Measurements from ENCODE around the gene UNC13C. TPM values are rescaled to one million over a fixed set of nuclear protein-coding genes. Genes with fewer than 3 reads are reported as not detected.

UNC13C gene
- total RNA-seq, 1 donor from 2014 or later = not detected

DNA sequence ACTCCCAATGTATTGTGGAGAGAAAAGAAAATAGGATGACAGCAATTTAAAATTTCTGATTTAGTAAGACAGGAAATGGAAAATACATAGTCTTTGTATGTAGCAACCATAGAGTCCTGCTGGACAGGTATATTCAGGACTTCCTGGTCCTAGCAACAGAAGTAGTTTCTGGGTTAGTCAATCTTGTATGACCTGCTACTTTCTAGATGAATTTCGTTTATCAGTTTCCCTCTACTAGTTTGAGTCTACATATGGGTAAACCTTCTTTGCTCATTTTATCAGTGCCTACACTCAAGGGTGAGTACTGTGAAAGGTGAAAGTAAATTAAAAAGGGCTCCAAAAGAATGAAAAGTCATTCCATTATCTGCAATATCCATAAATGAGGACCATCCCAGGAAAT lies 309.8 kb downstream of the UNC13C start:
- no peak overlapping the region for H3K27ac Mint-ChIP-seq
- no peaks in the 10 kb centered on the region for H3K9me3 Mint-ChIP-seq
- H3K36me3 Mint-ChIP-seq (ENCODE audit: low read depth) = no peaks in the 10 kb centered on the region
- ChIA-PET POLR2A (no interaction called here), CTCF (no interaction called here)
- H3K27me3 Mint-ChIP-seq = no peaks in the 10 kb centered on the region
- no peak overlapping the region for H3K4me3 Mint-ChIP-seq
- no peak for ATAC-seq (ENCODE audit: low read depth)
- no peaks in the 10 kb centered on the region for H3K4me1 Mint-ChIP-seq
- TF ChIP-seq, protein P1, sequence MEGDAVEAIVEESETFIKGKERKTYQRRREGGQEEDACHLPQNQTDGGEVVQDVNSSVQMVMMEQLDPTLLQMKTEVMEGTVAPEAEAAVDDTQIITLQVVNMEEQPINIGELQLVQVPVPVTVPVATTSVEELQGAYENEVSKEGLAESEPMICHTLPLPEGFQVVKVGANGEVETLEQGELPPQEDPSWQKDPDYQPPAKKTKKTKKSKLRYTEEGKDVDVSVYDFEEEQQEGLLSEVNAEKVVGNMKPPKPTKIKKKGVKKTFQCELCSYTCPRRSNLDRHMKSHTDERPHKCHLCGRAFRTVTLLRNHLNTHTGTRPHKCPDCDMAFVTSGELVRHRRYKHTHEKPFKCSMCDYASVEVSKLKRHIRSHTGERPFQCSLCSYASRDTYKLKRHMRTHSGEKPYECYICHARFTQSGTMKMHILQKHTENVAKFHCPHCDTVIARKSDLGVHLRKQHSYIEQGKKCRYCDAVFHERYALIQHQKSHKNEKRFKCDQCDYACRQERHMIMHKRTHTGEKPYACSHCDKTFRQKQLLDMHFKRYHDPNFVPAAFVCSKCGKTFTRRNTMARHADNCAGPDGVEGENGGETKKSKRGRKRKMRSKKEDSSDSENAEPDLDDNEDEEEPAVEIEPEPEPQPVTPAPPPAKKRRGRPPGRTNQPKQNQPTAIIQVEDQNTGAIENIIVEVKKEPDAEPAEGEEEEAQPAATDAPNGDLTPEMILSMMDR (IDR thresholded peaks at IDR 0.05) = no peak
- intact Hi-C loops (cut with micrococcal nuclease) = no loop called here
- no peak for DNase-seq

DNA sequence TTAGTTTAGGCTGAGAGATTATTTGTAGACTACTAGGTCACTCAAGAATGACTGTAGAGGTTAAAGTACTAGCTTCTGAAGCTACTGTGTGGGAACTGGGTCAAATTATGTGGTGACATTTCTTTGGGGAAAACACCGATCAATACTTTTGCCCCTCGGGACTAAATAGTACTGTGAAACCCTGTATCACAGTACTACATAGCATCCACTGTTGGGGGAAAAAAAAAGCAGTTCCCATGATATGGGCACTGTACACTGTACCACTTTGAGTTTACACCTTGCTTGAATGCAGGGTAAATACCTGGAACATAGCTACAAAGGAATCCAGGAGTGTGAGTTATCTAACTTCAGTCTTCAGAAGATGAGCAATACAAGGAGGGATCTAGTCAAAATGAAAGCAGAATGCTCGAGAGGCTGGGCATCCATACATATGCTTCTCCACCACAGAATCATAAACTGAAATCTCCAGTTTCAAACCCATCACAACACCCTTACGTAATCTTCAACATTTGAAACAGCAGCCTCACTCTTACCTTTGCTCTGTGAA lies 311.4 kb downstream of the UNC13C start:
- no peaks in the 10 kb centered on the region for H3K9me3 Mint-ChIP-seq
- ChIA-PET POLR2A (no interaction called here), CTCF (no interaction called here)
- no peak overlapping the region for H3K4me3 Mint-ChIP-seq
- ATAC-seq (ENCODE audit: low read depth) = no peak
- TF ChIP-seq, protein P1 (IDR thresholded peaks at IDR 0.05) = no peak
- no peaks in the 10 kb centered on the region for H3K36me3 Mint-ChIP-seq (ENCODE audit: low read depth)
- H3K27me3 Mint-ChIP-seq = no peaks in the 10 kb centered on the region
- H3K27ac Mint-ChIP-seq = no peak overlapping the region
- H3K4me1 Mint-ChIP-seq = no peaks in the 10 kb centered on the region
- intact Hi-C loops (cut with micrococcal nuclease) = no loop called here
- DNase-seq = no peak

DNA sequence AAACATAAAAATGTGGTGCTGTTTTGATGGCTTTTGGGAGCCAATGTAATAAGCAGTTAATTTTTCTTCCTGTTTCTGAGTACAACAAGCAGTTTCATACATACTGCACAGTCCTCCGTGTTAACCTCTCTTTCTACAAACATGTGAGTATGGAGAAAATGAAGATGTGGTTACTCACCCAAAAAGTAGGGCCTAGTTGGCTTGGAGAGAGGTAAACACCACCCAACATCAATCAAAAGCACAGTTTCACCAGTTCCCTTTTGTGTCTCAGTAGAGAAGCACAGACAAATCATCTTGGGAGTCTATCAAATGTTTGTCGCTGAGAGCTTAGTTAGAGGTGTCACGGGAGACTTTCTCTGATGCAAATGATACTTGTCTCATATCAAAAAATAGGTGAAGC lies 320.2 kb downstream of the UNC13C start:
- ATAC-seq (ENCODE audit: low read depth) (no peak), DNase-seq (no peak)
- Mint-ChIP-seq H3K4me3 (no peak overlapping the region), H3K27me3 (no peaks in the 10 kb centered on the region), H3K9me3 (no peaks in the 10 kb centered on the region), H3K27ac (no peak overlapping the region), H3K4me1 (no peaks in the 10 kb centered on the region), H3K36me3 (ENCODE audit: low read depth) (no peaks in the 10 kb centered on the region)
- ChIA-PET CTCF (no interaction called here), POLR2A (no interaction called here)
- intact Hi-C loops (cut with micrococcal nuclease) = no loop called here
- TF ChIP-seq, protein P1 (IDR thresholded peaks at IDR 0.05) = no peak

DNA sequence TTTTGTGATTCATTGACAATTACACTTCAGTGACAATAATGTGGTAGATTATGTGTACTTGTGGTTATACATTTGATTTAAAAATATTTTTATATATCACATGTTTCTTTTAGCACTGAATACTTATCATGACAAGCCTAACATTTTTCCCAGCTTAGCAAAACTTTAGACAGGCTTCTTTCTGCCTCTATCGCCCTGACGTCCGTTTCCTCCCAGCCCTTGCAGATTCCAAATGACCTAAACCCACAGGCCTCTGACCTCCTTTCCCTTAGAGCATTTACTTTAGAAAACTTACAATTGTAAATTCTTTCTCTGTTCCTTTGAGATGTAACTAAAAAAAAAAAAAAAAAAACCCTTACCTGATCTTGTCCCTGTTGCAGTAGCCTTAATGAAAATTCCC lies 326.1 kb downstream of the UNC13C start:
- no peak for DNase-seq
- TF ChIP-seq, protein P1 (IDR thresholded peaks at IDR 0.05) = no peak
- no peaks in the 10 kb centered on the region for H3K4me1 Mint-ChIP-seq
- no peaks in the 10 kb centered on the region for H3K36me3 Mint-ChIP-seq (ENCODE audit: low read depth)
- no peaks in the 10 kb centered on the region for H3K9me3 Mint-ChIP-seq
- CTCF ChIA-PET = no interaction called here
- H3K4me3 Mint-ChIP-seq = no peak overlapping the region
- H3K27me3 Mint-ChIP-seq = no peaks in the 10 kb centered on the region
- POLR2A ChIA-PET = no interaction called here
- no peak overlapping the region for H3K27ac Mint-ChIP-seq
- ATAC-seq (ENCODE audit: low read depth) = no peak
- intact Hi-C loops (cut with micrococcal nuclease) = no loop called here

DNA sequence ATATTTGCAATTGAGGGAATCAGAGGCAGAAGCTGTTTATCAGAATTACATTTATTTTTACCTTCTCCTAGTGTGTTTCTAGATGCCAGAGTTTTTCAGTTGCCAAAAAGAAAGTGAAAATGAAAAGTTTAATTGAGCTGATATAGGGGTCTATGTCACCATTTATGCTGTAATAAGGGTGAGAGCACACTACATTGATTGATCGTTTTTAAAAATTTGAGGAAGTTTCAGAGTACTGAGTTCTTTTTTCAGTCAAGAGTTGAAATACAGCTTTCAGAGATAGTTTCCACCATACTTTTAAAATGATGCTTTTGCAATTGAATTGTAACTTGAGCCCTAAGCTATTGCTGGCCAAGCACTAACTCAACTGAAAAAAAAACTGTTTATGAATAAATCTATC lies 326.9 kb downstream of the UNC13C start:
- intact Hi-C loops (cut with micrococcal nuclease) = no loop called here
- ChIA-PET CTCF (no interaction called here), POLR2A (no interaction called here)
- Mint-ChIP-seq H3K36me3 (ENCODE audit: low read depth) (no peaks in the 10 kb centered on the region), H3K27ac (no peak overlapping the region), H3K27me3 (no peaks in the 10 kb centered on the region), H3K4me1 (no peaks in the 10 kb centered on the region), H3K9me3 (no peaks in the 10 kb centered on the region), H3K4me3 (no peak overlapping the region)
- ATAC-seq (ENCODE audit: low read depth) (no peak), DNase-seq (no peak)
- TF ChIP-seq, protein P1 (IDR thresholded peaks at IDR 0.05) = no peak

Data from activated B cell treated with CpG ODN at 0.5 μM for 24 hours (primary cell).